NCI-H1048 (cell line): Measurements from ENCODE around the gene MRPS24.
"Not testable (repeated sequence)": the region's sequence is repeated elsewhere in the genome, so short reads cannot be mapped to it uniquely, and the experiment has no call there.

Source experiments
- DNase-seq: peaks from one replicate; lab custom pipeline; 2025; lab: John Stamatoyannopoulos, UW

Gene MRPS24

DNA sequence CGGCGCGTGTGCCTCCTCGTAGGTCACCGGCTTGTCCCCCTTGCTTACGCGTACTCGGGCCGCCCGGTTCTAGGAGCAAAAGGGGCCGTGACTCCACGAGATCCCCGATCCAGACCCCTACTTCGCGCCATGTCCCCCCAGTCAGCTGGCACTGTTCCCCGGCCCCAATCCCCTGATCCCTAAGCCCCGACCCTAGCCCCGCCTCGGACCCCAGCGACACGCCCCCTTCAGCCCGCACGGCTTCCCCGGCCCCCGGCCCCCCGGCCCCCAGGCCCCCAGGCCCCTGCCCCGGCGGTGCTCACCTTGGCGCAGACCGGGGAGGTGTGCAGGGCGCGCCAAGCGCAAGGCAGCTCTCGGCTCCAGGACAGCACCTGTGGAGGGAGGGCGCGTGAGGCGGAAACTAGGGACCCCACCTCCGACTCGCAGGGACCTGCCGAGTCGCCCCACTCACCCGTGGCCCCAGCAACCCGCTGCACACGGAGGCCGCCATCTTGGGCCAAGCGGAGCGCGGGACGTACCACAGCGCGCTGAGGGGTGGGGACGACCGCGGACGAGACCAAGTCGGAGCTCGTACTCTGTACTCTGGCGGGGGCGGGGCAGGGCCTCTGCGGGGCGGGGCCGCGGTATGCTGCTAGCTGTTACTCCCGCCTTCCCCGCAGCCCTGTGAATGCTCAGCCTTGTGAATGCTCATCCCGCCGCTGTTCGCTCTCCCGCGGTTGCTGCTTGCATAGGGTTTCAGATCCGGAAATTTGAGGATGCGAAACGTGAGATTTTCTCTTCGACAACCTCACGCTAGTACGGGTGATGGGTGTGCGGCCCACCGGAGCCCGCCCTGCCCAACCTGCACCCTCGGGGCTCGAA, at the start of gene MRPS24:
MRPS24 (minus strand) TSS at position 512 of the 861 bp plus-strand sequence; CDS start at position 490, 22 bp downstream.
- peak; percentile 82 for DNase-seq

DNA sequence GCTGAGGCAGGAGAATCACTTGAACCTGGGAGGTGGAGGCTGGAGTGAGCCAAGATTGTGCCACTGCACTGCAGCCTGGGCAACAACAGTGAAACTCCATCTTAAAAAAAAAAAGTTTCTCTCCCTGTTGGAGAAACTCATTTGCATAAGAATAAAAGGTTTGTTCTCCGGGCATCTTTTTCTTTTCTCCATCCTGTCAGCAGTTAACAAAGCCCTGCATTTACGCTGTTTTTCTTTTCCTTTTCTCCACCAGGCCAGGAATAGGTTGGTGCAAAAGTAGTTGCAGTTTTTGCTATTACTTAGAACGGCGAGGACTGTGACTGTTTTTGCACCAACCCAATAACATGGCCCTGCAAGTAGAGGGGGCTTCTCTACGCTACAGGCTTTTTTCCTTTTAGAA, 46.6 kb upstream of the MRPS24 start:
- DNase-seq, result no peak

GRCh38 chr7:43914795-43915194, 45.5 kb upstream of the MRPS24 start:
- DNase-seq, result no peak

- DNase-seq, result no peak
Measured at GRCh38 chr7:43906331-43907010, 37.2 kb upstream of the MRPS24 start, which contains the start of gene URGCP. TSS of gene URGCP (minus strand) at chr7:43906596. CDS start at chr7:43906575, 21 bp downstream.

GRCh38 chr7:43905956-43906330, 36.6 kb upstream of the MRPS24 start:
- no peak for DNase-seq

DNA sequence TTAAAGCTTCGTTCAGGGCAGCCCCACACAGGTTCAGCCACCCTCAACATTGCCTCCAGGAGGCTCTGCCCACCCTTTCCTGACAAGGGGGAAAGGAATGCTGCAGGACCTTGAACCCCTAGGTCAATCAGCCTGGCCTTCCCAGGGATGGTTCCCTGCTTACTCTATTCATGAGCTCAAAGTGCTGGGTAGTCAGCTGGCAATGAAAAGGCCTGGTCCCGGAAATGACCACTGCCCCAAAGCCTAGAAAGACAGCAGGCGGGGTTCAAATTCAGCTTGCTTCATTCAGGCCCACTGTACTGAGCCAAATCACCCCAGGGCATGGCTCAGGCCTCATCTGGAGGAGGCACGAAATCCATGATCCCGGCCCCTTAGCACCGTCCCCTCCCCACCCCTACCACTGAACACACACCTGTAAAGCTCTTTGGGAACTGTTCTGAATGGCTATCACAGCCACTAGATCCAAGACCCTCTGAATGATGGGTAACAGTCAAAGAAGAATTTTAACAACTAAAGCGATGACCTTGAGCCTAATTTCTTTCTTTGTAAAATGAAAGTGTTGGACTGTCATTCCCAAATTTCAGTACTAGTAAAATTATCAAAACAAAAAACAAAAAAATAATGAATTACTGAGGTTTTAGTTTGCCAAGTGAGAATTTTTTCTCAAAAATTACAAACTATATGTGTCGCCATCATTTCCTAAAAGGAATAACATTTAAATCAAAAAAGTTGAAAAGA, 36.1 kb upstream of the MRPS24 start:
- no peak for DNase-seq

DNA sequence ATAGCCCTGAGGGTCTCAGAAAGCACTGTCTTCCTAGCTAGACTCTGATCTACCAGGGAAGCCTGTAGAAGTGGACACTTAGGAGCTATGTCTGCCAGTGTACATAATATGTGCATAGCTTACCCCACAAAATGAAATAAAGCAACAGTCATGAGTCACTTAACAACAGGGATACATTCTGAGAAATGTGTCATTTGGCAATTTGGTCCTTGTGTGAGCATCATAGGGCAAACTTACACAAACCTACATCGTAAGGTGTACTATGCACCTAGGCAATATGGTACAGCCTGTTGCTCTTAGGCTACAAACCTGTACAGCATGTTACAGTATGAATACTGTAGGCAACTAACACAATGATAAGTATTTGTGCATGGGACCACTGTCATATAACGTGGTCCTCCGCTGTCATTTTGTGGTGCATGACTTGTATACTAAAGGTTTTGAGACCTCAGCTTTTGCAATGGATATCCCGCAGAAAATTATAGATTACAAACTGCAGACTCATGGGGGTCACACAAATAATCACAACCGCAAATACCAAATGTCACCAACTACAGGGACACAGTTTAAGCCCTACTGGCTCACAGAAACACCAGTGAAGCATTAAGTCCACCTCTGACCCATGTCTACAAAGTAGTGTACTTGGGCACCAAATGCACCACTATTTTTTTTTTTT, 35.4 kb upstream of the MRPS24 start:
- DNase-seq, result no peak

- no peak for DNase-seq
Measured at GRCh38 chr7:43902542-43903054, 33.3 kb upstream of the MRPS24 start.

DNA sequence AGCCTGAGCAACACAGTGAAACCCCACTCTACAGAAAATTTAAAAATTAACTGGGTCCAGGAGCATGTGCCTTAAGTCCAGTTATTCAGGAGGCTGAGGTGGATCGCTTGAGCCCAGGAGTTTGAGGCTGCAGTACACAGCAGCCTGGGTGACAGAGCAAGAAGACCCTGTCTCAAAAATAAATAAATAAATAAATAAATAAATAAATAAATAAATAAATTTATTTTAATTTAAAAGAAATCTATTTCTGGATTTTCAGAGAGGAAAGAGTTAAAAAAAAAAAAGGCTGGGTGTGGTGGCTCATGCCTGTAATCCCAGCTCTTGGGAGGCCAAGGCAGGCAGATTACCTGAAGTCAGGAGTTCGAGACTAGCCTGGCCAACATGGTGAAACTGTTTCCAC, 29.3 kb upstream of the MRPS24 start:
- not testable (repeated sequence) for DNase-seq

- no peak for DNase-seq
Measured at GRCh38 chr7:43895847-43896415, 26.6 kb upstream of the MRPS24 start.

DNA sequence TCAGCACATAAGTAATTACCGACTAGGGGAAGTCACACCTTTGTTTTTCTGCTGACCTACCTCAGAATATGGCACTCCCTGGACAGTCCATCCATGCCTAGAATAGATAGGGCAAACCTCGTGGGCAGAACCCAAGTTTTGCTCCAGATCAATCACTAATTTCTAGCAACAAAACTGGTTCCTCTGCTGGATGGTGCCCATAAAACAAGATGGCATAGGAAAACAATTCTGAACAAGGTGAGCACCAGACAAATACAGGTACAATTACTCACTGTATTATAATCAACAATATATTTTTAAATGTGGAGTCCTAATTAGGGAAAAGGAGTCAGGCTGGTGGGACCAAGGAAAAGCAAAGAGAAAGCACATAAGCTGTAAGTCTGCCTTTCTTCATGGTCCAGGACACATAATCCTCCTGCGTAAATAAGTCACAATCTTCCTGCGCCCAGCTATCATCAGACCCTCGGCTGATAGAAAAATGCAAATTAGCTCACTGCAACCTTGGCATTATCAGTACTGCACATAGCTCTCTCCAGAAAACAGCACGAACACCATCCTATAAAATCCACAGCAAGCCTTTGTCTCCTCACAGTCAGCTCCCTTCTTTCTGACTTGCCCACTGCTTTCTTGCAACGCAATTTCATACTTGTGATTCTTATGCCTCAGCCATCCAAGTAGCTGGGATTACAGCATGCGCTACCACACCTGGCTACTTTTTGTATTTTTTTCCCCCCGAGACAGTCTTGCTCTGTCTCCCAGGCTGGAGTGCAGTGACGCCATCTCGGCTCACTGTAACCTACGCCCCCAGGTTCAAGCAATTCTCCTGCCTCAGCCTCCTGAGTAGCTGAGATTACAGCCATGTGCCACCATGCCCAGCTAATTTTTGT, 22.0 kb upstream of the MRPS24 start:
- no peak for DNase-seq

- DNase-seq, result no peak
Measured at GRCh38 chr7:43890468-43890867, 21.2 kb upstream of the MRPS24 start.

- DNase-seq, result no peak
Measured at GRCh38 chr7:43888993-43889945, 20.0 kb upstream of the MRPS24 start.

- no peak for DNase-seq
Measured at GRCh38 chr7:43884617-43885016, 15.3 kb upstream of the MRPS24 start.

DNA sequence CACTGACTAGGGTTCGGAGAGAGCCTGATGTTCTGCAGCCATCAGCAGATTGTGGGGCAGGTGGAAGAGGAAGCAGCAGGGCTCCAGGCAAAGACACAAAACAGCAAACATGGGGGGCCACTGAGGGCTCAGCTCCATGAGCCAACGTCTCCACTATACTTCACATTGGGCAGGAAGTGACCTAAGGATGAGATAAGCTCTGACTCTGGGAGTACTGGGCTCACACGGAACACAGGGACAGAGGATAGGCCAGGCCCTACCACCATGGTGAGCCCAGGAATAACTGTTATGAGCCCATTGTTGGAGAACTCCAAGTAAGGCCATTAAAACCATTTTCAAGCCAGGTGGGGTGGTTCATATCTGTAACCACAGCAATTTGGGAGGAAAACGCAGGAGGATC, 14.9 kb upstream of the MRPS24 start:
- no peak for DNase-seq

DNA sequence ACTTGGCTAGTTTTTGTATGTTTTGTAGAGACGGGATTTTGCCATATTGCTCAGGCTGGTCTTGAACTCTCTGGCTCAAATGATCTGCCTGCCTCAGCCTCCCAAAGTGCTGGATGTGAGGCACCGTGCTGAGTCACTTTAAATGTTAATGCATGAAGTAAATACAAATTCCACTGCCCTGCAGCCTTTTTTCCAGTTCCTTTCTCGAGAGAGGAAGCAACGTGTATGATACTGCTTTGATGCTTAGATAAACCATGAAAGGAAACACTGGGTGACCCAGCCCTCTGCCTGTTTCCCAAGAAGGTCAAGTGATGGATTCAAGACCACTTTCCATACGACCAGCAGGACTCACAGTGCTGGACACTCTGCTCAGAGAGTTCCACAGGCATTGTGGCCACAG, 11.3 kb upstream of the MRPS24 start:
- no peak for DNase-seq

DNA sequence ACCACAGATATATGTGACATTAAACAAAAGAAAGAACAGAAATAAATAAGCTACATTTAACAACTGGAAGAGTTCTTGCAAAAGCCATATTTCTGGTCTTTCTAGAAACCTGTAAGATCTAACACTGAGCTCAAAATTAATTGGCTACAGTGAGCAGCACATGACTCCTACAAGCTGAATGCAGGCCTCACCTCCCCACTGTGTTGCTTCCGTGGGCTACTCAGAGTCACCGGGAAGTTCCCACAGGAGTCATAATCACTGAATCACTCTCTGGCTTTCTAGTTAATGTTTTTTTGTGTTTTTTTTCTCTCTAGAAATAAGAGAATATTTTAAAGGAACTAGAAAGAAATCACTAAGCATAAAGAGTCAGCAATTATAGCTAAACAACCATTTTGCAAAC, 10.2 kb upstream of the MRPS24 start:
- no peak for DNase-seq

DNA sequence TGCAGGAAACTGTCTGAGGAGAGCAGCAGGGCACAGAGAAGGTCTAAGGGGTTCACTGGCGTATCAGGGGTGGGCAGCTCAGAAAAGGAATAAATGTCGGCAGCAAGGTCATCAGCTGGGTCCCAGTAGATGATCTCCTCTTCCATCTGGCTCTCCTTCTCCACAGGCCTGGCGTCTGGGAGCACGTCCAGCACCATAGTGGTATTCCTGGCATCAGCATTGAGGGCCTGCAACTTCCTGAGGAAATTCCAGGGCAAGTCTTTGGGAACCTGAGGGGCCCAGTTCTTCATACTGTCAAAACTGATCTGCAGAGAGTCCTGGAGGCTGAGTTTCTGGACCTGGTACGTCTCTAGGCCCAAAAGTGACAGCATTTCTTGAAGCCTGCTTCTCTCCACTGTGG, 9.6 kb upstream of the MRPS24 start:
- DNase-seq, result no peak
